Aorta (tissue), 4 donors: Measurements from ENCODE around the gene ZNF844. TPM values are rescaled to one million over a fixed set of nuclear protein-coding genes. Genes with fewer than 3 reads are reported as not detected.

Experiments
- polyA plus RNA-seq, 2 donors: library from polyadenylated mRNA; stranded (reverse); fragments of 200-250 nt; gene quantifications; one replicate each; pipeline ENCODE4 v1.2.3, GENCODE V29; 2013
- total RNA-seq, 2 donors: library from RNA; stranded (reverse); fragmentation: NEBNext Ultra II Directional; extraction: Animal tissue kit (Norgen Biotek cat#: 25700); gene quantifications; one replicate each; pipeline ENCODE4 v1.2.1, GENCODE V29; 2021
- donor health status: healthy with polysubstance abuse.
- donor health status: Bipolar disorder and iron deficiency.
- donor health status: DM: no; HTN: no; CAD: no.
- donor health status: DM: yes; HTN: yes; CAD: no.

The ZNF844 gene
- total and polyA plus RNA-seq, 4 donors: 2.3 to 14.3 (median 5.8) TPM

Other genes with a start within 250 kb of the ZNF844 start
- gene ZNF439, start 216.0 kb upstream of the ZNF844 start, total RNA-seq: 10 to 100 TPM in 1 of 2 donors, 1 to 10 TPM in 1; 9.4 to 13.3 TPM
- gene ZNF439, start 216.0 kb upstream of the ZNF844 start, polyA plus RNA-seq: 10 to 100 TPM in 1 of 2 donors, 1 to 10 TPM in 1; 6.3 to 11.7 TPM
- 10 to 100 TPM in 1 of 2 donors, 1 to 10 TPM in 1; 8.1 to 10.8 TPM for gene ZNF69, start 176.9 kb upstream of the ZNF844 start, total RNA-seq
- 1 to 10 TPM; 1.3 to 6.5 TPM for gene ZNF69, start 176.9 kb upstream of the ZNF844 start, polyA plus RNA-seq
- gene ZNF700, start 139.6 kb upstream of the ZNF844 start, total RNA-seq: 10 to 100 TPM; 11.6 to 19.2 TPM
- gene ZNF700, start 139.6 kb upstream of the ZNF844 start, polyA plus RNA-seq: 10 to 100 TPM in 1 of 2 donors, 1 to 10 TPM in 1; 3.8 to 13.8 TPM
- 1 to 10 TPM; 1.9 to 5.1 TPM for gene ZNF763, start 99.7 kb upstream of the ZNF844 start, total RNA-seq
- 1 to 10 TPM; 3.1 to 3.3 TPM for gene ZNF763, start 99.7 kb upstream of the ZNF844 start, polyA plus RNA-seq
- gene ZNF433, start 29.1 kb upstream of the ZNF844 start, total RNA-seq: 1 to 10 TPM; 5.1 to 5.5 TPM
- gene ZNF433, start 29.1 kb upstream of the ZNF844 start, polyA plus RNA-seq: 1 to 10 TPM; 4.4 to 5.8 TPM
- under 1 TPM in 1 of 2 donors, not detected in 1; 0.45 TPM for gene ZNF878, start 11.8 kb upstream of the ZNF844 start, total RNA-seq
- not detected for gene ZNF878, start 11.8 kb upstream of the ZNF844 start, polyA plus RNA-seq
- 1 to 10 TPM; 3.8 to 6.8 TPM for gene ZNF20, start 75.6 kb downstream of the ZNF844 start, total RNA-seq
- gene ZNF20, start 75.6 kb downstream of the ZNF844 start, polyA plus RNA-seq: 1 to 10 TPM; 1.9 to 5.1 TPM
- 10 to 100 TPM in 1 of 2 donors, 1 to 10 TPM in 1; 5.1 to 11.0 TPM for gene ZNF625, start 92.0 kb downstream of the ZNF844 start, total RNA-seq
- 1 to 10 TPM; 2.3 to 2.4 TPM for gene ZNF625, start 92.0 kb downstream of the ZNF844 start, polyA plus RNA-seq
- 10 to 100 TPM; 11.4 to 14.1 TPM for gene ZNF136, start 98.4 kb downstream of the ZNF844 start, total RNA-seq
- 1 to 10 TPM; 3.3 to 4.6 TPM for gene ZNF136, start 98.4 kb downstream of the ZNF844 start, polyA plus RNA-seq
- 10 to 100 TPM; 13.9 to 19.9 TPM for gene ZNF44, start 230.2 kb downstream of the ZNF844 start, total RNA-seq
- 1 to 10 TPM; 5.4 to 9.7 TPM for gene ZNF44, start 230.2 kb downstream of the ZNF844 start, polyA plus RNA-seq